ENCODE results near the gene RPH3AL. TPM values are rescaled to one million over a fixed set of nuclear protein-coding genes. Genes with fewer than 3 reads are reported as not detected.
"Not testable (repeated sequence)": the region's sequence is repeated elsewhere in the genome, so short reads cannot be mapped to it uniquely, and the experiment has no call there.

RPH3AL gene
- total and polyA plus RNA-seq, 2 of the 8 experiments (the other 6 are each of a cell fraction or from before 2014, with no cell fraction given), result 5.6 to 5.8 TPM

GRCh38 chr17:243924-244323 is 108.7 kb downstream of the RPH3AL start:
- H4K5ac ChIP-seq (ENCODE audit: insufficient read length, low read depth, low read length); CTCF ChIA-PET (ENCODE audit: partially characterized antibody); H3K18ac ChIP-seq (ENCODE audit: extremely low read depth, low read length); H3K4me1 ChIP-seq (replicated peaks in 1 of 4; ENCODE audit: control insufficient read depth in 3 of 4, insufficient read depth in 4 of 4, low read length in 3 of 4); H2BK20ac ChIP-seq (ENCODE audit: low read length); H2AK5ac ChIP-seq (ENCODE audit: low read depth, low read length); H4K91ac ChIP-seq (replicated peaks; ENCODE audit: insufficient read length, low read length); H3K4me3 ChIP-seq (ENCODE audit: extremely low read depth in 1 of 4, insufficient read depth in 2 of 4, low read depth in 3 of 4, low read length in 4 of 4); H3K79me2 ChIP-seq (ENCODE audit: control insufficient read depth in 1 of 2, insufficient read depth in 2 of 2, low read length in 2 of 2); H2BK15ac ChIP-seq (ENCODE audit: low read length); H2AFZ ChIP-seq (ENCODE audit: low read length); H3K36me3 ChIP-seq (ENCODE audit: control insufficient read depth in 2 of 4, insufficient read depth in 4 of 4, low read length in 3 of 4); H3K23me2 ChIP-seq (ENCODE audit: low read depth, low read length); DNase-seq (ENCODE audit: low read depth in 1 of 2, low spot score in 2 of 2); H3K27me3 ChIP-seq (replicated peaks in 1 of 4; ENCODE audit: control insufficient read depth in 3 of 4, extremely low read depth in 1 of 4, insufficient read depth in 3 of 4, low read length in 3 of 4); H4K20me1 ChIP-seq (replicated peaks in 1 of 2; ENCODE audit: control insufficient read depth in 1 of 2, insufficient read depth in 2 of 2, low read length in 2 of 2); H2BK12ac ChIP-seq (ENCODE audit: low read depth, low read length); H3K9me3 ChIP-seq (ENCODE audit: insufficient read depth in 2 of 2, low read depth in 1 of 2, low read length in 1 of 2); H4K8ac ChIP-seq (ENCODE audit: extremely low read depth, insufficient read depth, low read length); H3K23ac ChIP-seq (ENCODE audit: insufficient read length); FAIRE-seq; H3K4me2 ChIP-seq (ENCODE audit: insufficient read depth in 1 of 2, low read depth in 2 of 2, low read length in 2 of 2); H2BK5ac ChIP-seq (ENCODE audit: low read depth, low read length); H3K27ac ChIP-seq (ENCODE audit: low read depth, low read length); H3K14ac ChIP-seq (ENCODE audit: insufficient read length); H3K56ac ChIP-seq (replicated peaks; ENCODE audit: insufficient read length, low read depth, low read length); H2BK120ac ChIP-seq (replicated peaks; ENCODE audit: low read depth, low read length); H3K79me1 ChIP-seq (ENCODE audit: low read depth, low read length); H3K4ac ChIP-seq (replicated peaks; ENCODE audit: insufficient read length, low read depth, low read length); H3K9ac ChIP-seq (replicated peaks in 1 of 4; ENCODE audit: extremely low read depth in 1 of 4, low read depth in 3 of 4, low read length in 3 of 4): not testable (repeated sequence)
- POLR2A ChIA-PET (ENCODE audit: partially characterized antibody), result interaction anchor here (0.7 kb wide), 1 partner anchor 9 kb away, joined by 4 read pairs; no protein-coding TSS in a partner anchor

All from H1 (cell line).